Trophoblast cell (in vitro differentiated cells and primary cell): ENCODE data around the gene SLFN12L.

Source experiments
- DNase-seq, 2 donors: peaks; one replicate each; pipeline ENCODE4 v3.0.0-alpha.2; 2016
- H2AFZ ChIP-seq: 2 replicates; pipeline ENCODE4 v1.6.1; 2013; ENCODE audit warnings: low read length, moderate library complexity, mild to moderate bottlenecking; ENCODE audit not compliant: insufficient read depth, poor library complexity
- H2AK5ac ChIP-seq: 2 replicates; pipeline ENCODE4 v1.6.1; 2013; ENCODE audit warnings: mild to moderate bottlenecking, low read length
- H2BK120ac ChIP-seq: 2 replicates; pipeline ENCODE4 v1.6.1; 2013; ENCODE audit warnings: low read length, mild to moderate bottlenecking, moderate library complexity; ENCODE audit not compliant: insufficient read depth, poor library complexity
- H2BK12ac ChIP-seq: 2 replicates; pipeline ENCODE4 v1.6.1; 2013; ENCODE audit warnings: mild to moderate bottlenecking, low read length, moderate library complexity
- H2BK5ac ChIP-seq: 2 replicates; pipeline ENCODE4 v1.6.1; 2013; ENCODE audit warnings: low read length, low read depth, moderate library complexity, mild to moderate bottlenecking; ENCODE audit not compliant: poor library complexity
- H3K14ac ChIP-seq: 2 replicates; pipeline ENCODE4 v1.6.1; 2013; ENCODE audit warnings: mild to moderate bottlenecking, low read length
- H3K18ac ChIP-seq: 2 replicates; pipeline ENCODE4 v1.6.1; 2013; ENCODE audit warnings: mild to moderate bottlenecking, low read length
- H3K23ac ChIP-seq: 2 replicates; pipeline ENCODE4 v1.6.1; 2013; ENCODE audit warnings: low read length
- H3K27ac ChIP-seq: 2 replicates; pipeline ENCODE4 v1.5.1; 2013; ENCODE audit warnings: low read depth, mild to moderate bottlenecking, inconsistent platforms, low read length, moderate library complexity
- H3K27me3 ChIP-seq: 2 replicates; pipeline ENCODE4 v1.6.1; 2013; ENCODE audit warnings: inconsistent platforms, mild to moderate bottlenecking, low read length, moderate library complexity; ENCODE audit not compliant: insufficient read depth
- H3K36me3 ChIP-seq, 2 experiments: 1 replicate in 1 of 2; 2 replicates in 1 of 2; pipeline ENCODE4 v1.6.1; 2013; ENCODE audit warnings: low read length in 2 of 2, mild to moderate bottlenecking in 2 of 2, moderate library complexity in 1 of 2; ENCODE audit not compliant: insufficient read depth in 2 of 2, control insufficient read depth in 1 of 2
- H3K4ac ChIP-seq: 2 replicates; pipeline ENCODE4 v1.6.1; 2013; ENCODE audit warnings: low read depth, mild to moderate bottlenecking, low read length, moderate library complexity
- H3K4me1 ChIP-seq, 2 experiments: 1 replicate in 1 of 2; 2 replicates in 1 of 2; pipeline ENCODE4 v1.6.1; 2013; ENCODE audit warnings: low read length in 2 of 2, mild to moderate bottlenecking in 2 of 2, moderate library complexity in 1 of 2; ENCODE audit not compliant: insufficient read depth in 2 of 2, control insufficient read depth in 1 of 2
- H3K4me2 ChIP-seq: 2 replicates; pipeline ENCODE4 v1.6.1; 2013; ENCODE audit warnings: inconsistent platforms, mild to moderate bottlenecking, low read length, moderate library complexity
- H3K4me3 ChIP-seq: 2 replicates; pipeline ENCODE4 v1.5.1; 2013; ENCODE audit warnings: mild to moderate bottlenecking, low read depth, low read length, inconsistent platforms
- H3K79me1 ChIP-seq: one replicate; pipeline ENCODE4 v1.6.1; 2013; ENCODE audit warnings: low read length
- H3K79me2 ChIP-seq: 2 replicates; pipeline ENCODE4 v1.6.1; 2013; ENCODE audit warnings: low read length, mild to moderate bottlenecking; ENCODE audit not compliant: control insufficient read depth, insufficient read depth, poor library complexity
- H3K9ac ChIP-seq: 2 replicates; pipeline ENCODE4 v1.6.1; 2013; ENCODE audit warnings: mild to moderate bottlenecking, low read length
- H3K9me3 ChIP-seq: 2 replicates; pipeline ENCODE4 v1.6.1; 2013; ENCODE audit warnings: low read depth, mild to moderate bottlenecking, control low read depth, inconsistent platforms, low read length; ENCODE audit not compliant: insufficient read depth
- H4K12ac ChIP-seq: 2 replicates; pipeline ENCODE4 v1.6.1; 2013; ENCODE audit warnings: low read depth, mild to moderate bottlenecking, low read length, moderate library complexity
- H4K8ac ChIP-seq: 2 replicates; pipeline ENCODE4 v1.6.1; 2013; ENCODE audit warnings: low read depth, mild to moderate bottlenecking, low read length, moderate library complexity
- H4K91ac ChIP-seq: one replicate; pipeline ENCODE4 v1.6.1; 2013; ENCODE audit warnings: low read depth, mild to moderate bottlenecking, low read length, moderate library complexity
- WGBS: extraction: QIAGEN DNeasy Blood & Tissue Kit; methylation state at CpG from one replicate; pipeline ENCODE4 v1.1.7; 2013; ENCODE audit warnings: missing lambda C conversion rate; ENCODE audit not compliant: insufficient read length, insufficient coverage; ENCODE audit errors: extremely low coverage; 5-methylcytosine and 5-hydroxymethylcytosine counted together

SLFN12L gene

GRCh38 chr17:35553310-35553709 lies 15.8 kb upstream of the SLFN12L start:
- Histone ChIP-seq H2BK5ac (no peak overlapping the region), H3K36me3 (no peaks in the 10 kb centered on the region), H3K4ac (no peak overlapping the region), H3K23ac (no peak overlapping the region), H2AFZ (no peak overlapping the region), H4K12ac (no peak overlapping the region), H2AK5ac (no peak overlapping the region), H2BK12ac (no peak overlapping the region), H3K79me1 (no peaks in the 10 kb centered on the region), H3K4me2 (no peak overlapping the region), H3K9ac (no peak overlapping the region), H3K27me3 (no peaks in the 10 kb centered on the region), H3K18ac (no peak overlapping the region), H3K4me3 (no peak overlapping the region), H3K4me1 (no peaks in the 10 kb centered on the region), H3K9me3 (no peaks in the 10 kb centered on the region), H3K14ac (no peak overlapping the region), H4K91ac (no peak overlapping the region), H4K8ac (no peak overlapping the region), H2BK120ac (no peak overlapping the region), H3K27ac (no peak overlapping the region), H3K79me2 (no peaks in the 10 kb centered on the region)
- no peak for DNase-seq
- WGBS = no CpG with 5 or more reads among the region's 4 CpGs

- Histone ChIP-seq H2AFZ (no peak overlapping the region), H2BK120ac (no peak overlapping the region), H3K79me2 (no peaks in the 10 kb centered on the region), H2BK12ac (no peak overlapping the region), H3K4me2 (no peak overlapping the region), H3K23ac (no peak overlapping the region), H3K9me3 (no peaks in the 10 kb centered on the region), H3K9ac (no peak overlapping the region), H4K8ac (no peak overlapping the region), H3K18ac (no peak overlapping the region), H3K4me3 (no peak overlapping the region), H2BK5ac (no peak overlapping the region), H4K12ac (no peak overlapping the region), H3K14ac (no peak overlapping the region), H2AK5ac (no peak overlapping the region), H3K27ac (no peak overlapping the region), H3K27me3 (no peaks in the 10 kb centered on the region), H4K91ac (no peak overlapping the region), H3K36me3 (no peaks in the 10 kb centered on the region), H3K4me1 (no peaks in the 10 kb centered on the region), H3K4ac (no peak overlapping the region), H3K79me1 (no peaks in the 10 kb centered on the region)
- no CpG with 5 or more reads among the region's 1 CpG for WGBS
- DNase-seq = peak; percentile 9 to 43
Observed at GRCh38 chr17:35548978-35549377, 11.5 kb upstream of the SLFN12L start.

- Histone ChIP-seq H2AK5ac (no peak overlapping the region), H4K91ac (no peak overlapping the region), H3K4me1 (no peaks in the 10 kb centered on the region), H3K4ac (no peak overlapping the region), H4K8ac (no peak overlapping the region), H3K23ac (no peak overlapping the region), H2AFZ (no peak overlapping the region), H2BK5ac (no peak overlapping the region), H3K9ac (no peak overlapping the region), H3K4me3 (no peak overlapping the region), H4K12ac (no peak overlapping the region), H3K18ac (no peak overlapping the region), H3K4me2 (no peak overlapping the region), H3K27me3 (no peaks in the 10 kb centered on the region), H2BK12ac (no peak overlapping the region), H3K14ac (no peak overlapping the region), H3K36me3 (no peaks in the 10 kb centered on the region), H3K27ac (no peak overlapping the region), H2BK120ac (no peak overlapping the region), H3K79me1 (no peaks in the 10 kb centered on the region), H3K79me2 (no peaks in the 10 kb centered on the region), H3K9me3 (no peaks in the 10 kb centered on the region)
- WGBS = no CpG with 5 or more reads among the region's 8 CpGs
- DNase-seq = no peak
Observed at GRCh38 chr17:35548208-35548810, 10.8 kb upstream of the SLFN12L start.

- H2AFZ ChIP-seq = no peak overlapping the region
- no peaks in the 10 kb centered on the region for H3K27me3 ChIP-seq
- H3K9ac ChIP-seq = no peak overlapping the region
- no peak overlapping the region for H3K4me2 ChIP-seq
- H4K91ac ChIP-seq = no peak overlapping the region
- H4K12ac ChIP-seq = no peak overlapping the region
- H3K14ac ChIP-seq = no peak overlapping the region
- H3K4me3 ChIP-seq = no peak overlapping the region
- H2BK5ac ChIP-seq = no peak overlapping the region
- no peak overlapping the region for H3K4ac ChIP-seq
- H2BK12ac ChIP-seq = no peak overlapping the region
- DNase-seq = no peak
- H3K23ac ChIP-seq = no peak overlapping the region
- no peak overlapping the region for H4K8ac ChIP-seq
- WGBS = no CpG with 5 or more reads among the region's 1 CpG
- no peaks in the 10 kb centered on the region for H3K79me1 ChIP-seq
- no peak overlapping the region for H2BK120ac ChIP-seq
- H2AK5ac ChIP-seq = no peak overlapping the region
- H3K4me1 ChIP-seq = no peaks in the 10 kb centered on the region
- H3K79me2 ChIP-seq = no peaks in the 10 kb centered on the region
- H3K9me3 ChIP-seq = no peaks in the 10 kb centered on the region
- no peaks in the 10 kb centered on the region for H3K36me3 ChIP-seq
- H3K27ac ChIP-seq = no peak overlapping the region
- no peak overlapping the region for H3K18ac ChIP-seq
Observed at GRCh38 chr17:35546487-35546886, 9.0 kb upstream of the SLFN12L start.
